G401 (cell line): ENCODE results near the gene NTRK2. TPM values are rescaled to one million over a fixed set of nuclear protein-coding genes. Genes with fewer than 3 reads are reported as not detected.

ENCODE experiments used
- DNase-seq: peaks from one replicate; pipeline ENCODE4 v3.0.0-alpha.2; 2015; ENCODE audit warnings: low spot score
- in situ Hi-C: cut with HindIII; loops from 2 replicates; pipeline ENCODE4 v1.10.0; 2016; ENCODE audit warnings: low sequenced_read_pairs, mixed read lengths
- total RNA-seq: library from RNA; depleted of rRNA; stranded (reverse); fragments of >200 nt; shearing (Covaris generic); gene quantifications from 2 replicates; pipeline ENCODE4 v1.2.3, GENCODE V29; 2014

The NTRK2 gene
- total RNA-seq, 1 experiment from 2014 or later = not detected

- DNase-seq = no peak
- in situ Hi-C loops = no loop called here
Measured at GRCh38 chr9:84945878-84946538, 276.5 kb downstream of the NTRK2 start.

DNA sequence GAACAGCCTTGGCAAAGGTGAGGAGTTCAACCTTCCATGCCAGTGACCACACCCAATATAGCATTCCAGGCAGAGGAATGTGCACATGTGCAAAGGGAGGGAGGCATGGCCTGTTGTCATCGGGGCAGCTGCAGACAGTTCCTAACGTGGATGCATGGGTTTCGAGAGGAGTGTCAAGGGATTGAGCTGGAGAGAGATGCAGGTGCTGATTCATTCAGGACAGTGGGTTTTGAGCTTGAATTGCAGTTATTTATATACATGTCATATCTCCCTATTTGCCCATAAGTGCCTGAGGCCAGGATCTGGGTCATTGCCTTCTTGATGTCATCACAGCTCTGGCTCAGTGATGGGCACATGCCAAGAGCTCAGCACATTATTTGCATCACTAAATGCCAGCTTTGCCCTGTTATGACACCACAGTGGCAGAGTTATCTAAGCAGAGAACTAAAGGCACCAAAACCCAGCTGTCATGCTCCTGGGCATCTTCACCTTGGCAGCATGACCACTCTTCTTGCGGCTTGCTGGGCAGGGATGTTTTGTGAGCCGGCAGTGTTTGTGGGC is 278.0 kb downstream of the NTRK2 start:
- DNase-seq = peak; percentile 81
- in situ Hi-C loops = no loop called here

DNA sequence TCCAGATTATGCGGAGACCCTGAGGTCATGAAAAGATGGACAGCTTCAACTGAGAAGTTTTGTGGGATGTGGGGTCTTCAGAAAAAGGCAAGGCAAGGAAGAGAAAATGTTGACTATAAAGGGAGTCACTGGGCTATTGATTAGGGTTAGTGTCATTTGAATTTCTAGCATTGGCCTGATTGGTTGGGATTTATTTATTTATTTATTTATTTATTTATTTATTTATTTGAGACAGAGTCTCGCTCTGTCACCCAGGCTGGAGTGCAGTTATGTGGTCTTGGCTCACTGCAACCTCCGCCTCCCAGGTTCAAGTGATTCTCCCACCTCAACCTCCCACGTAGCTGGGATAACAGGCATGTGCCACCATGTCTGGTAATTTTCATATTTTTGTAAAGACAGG is 279.7 kb downstream of the NTRK2 start:
- in situ Hi-C loops = no loop called here
- DNase-seq = no peak

DNA sequence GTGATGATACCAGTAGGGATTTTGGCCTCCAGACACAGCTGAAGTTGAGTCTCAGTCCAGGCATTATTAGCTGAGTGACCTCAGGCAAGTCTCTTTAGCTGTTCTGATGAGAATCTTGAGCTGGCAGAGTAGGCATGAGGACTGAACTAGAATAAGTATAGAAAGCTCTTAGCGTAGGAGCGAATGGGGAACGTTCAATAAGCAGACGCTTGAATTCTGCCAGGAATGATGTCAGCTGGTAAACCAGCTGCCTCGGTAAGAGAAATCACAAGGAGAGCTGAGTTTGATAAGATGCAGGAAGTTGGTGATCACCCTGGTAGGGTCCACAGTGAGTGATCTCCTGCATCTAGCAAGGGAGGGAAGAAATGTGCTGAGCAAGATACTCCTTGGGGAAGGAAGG is 280.4 kb downstream of the NTRK2 start:
- in situ Hi-C loops = no loop called here
- no peak for DNase-seq

DNA sequence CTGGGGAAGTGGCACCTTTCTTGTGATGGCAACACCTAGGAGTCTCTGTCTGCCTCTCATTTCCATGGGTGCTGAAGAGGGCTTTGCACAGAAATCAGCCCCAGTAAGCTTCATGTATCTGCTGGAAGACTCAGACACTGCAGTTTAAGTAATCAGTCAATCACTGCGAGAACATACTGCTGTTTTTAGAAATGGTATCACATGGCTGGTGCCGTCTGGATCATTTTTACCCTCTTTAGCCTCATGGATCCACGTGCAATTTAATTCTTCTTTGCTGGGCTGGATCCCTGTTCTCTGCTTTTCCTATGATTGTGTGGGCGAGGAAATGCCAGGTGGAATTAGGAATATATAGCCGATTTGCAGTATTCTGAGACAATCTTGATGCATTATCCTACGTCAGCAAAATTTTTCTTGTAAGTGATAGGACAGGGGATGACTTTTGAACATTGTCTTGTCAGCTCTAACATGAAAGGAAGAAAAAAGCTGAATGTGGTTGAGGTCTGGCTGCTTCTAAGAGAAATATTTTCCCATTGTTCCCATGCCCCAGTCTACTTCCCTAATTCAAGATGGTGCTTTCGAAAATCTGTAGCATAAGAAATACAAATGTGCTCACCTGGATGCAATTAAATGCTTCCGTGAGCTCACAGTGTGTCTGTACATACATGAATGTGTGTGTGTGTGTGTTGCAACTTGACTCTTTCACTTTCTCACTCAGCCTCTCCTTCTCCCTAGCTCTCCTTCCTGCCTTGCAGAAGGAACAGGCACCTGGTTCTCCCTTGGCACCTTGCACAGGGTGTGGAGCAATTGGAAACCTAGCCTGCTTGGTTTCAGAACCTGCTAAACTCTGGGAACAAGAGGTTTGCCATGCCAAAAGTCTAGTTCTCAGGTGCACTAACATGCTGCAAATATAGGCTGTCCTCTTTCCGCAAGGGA is 281.6 kb downstream of the NTRK2 start:
- in situ Hi-C loops = no loop called here
- DNase-seq = peak; percentile 23

DNA sequence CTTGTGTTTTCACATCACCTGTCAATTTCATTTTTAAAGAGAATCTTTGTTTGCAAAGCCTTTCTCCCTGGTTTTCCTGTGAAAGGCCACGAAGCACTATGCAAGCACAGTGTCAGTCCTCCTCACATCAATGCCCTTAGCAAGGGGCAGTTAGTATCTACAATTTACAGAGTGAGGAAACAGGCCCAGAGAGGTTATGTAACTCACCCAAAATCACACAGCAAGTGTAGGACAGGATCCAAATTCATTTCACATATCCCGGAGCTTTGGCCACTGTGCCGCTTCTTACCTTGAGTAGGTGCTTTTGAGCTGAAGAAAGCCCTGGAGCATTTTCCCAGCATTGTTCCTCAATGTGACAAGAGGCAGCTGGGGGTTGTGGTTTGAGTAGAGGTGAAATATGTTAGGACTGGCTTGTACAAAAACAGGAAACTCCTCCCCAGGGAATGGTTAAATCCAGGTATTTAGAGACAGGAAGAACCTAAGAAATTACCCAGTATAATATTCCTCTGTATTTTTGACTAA is 283.8 kb downstream of the NTRK2 start:
- in situ Hi-C loops = no loop called here
- no peak for DNase-seq

DNA sequence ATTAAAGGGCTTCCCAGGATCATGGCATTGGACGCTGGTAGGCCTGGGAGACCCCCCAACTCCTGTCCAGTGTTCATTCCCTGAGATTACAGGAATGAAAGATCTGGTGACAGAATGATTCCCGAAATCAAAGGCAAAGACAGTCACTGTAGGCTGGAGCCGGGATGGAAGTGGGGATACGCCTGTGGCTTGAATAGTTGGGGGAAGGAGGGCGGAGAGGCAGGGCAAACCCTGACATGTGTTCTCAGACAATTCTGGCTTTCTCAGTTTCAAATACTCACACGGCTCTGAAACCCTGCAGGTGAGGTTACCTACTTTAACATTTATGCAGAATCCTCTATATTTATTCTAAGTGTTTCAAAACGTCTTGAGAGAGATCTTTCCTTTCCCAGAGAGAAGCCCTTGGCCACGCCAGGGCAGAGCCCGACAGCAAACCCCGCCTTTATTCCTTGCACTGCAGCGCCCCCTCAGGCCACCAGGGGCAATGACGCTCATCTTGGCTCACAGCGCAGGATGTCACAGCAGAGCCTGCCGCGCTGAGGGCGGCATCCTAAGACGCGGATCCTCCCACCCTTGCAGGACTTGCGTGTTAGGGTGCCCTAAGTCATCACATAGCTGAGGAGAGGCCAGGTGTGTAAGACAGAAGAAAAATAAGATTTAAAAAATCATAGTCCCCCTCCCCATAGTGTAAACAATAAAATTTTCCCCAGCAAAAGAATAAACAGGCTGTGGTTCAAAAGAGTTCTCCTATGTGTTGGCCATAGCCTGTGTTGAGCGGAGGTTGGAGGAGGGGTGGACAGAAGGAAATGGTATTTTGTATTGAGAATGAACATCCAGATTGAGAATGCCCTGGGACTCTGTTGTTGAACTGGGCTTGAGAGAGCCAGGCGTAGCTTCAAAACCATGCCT is 284.5 kb downstream of the NTRK2 start:
- peak; percentile 91 for DNase-seq
- in situ Hi-C loops = no loop called here

GRCh38 chr9:84955155-84955554 is 285.6 kb downstream of the NTRK2 start:
- DNase-seq = no peak

DNA sequence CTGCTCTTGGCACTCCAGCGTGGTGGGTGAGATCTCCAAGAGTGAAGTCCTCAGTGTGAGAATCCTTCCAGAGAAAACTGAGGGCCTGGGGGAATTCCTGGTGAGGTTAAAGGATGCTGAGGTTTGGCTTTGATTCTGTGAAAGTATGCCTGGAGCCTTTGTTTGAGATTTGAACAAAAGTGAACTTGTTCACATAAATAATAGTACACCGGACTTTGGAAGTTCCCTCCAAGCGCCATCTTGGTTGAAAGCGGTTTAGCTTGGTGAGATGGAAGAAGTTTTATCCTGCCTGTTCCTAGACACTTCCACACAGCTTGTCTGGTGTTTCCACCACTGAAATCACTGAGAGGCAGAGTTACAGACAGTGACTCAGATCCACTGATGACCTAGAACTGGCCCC is 286.4 kb downstream of the NTRK2 start:
- no peak for DNase-seq

More at GRCh38 chr9:84955155-84955554, 285.6 kb downstream of the NTRK2 start:
- in situ Hi-C loops = no loop called here

DNA sequence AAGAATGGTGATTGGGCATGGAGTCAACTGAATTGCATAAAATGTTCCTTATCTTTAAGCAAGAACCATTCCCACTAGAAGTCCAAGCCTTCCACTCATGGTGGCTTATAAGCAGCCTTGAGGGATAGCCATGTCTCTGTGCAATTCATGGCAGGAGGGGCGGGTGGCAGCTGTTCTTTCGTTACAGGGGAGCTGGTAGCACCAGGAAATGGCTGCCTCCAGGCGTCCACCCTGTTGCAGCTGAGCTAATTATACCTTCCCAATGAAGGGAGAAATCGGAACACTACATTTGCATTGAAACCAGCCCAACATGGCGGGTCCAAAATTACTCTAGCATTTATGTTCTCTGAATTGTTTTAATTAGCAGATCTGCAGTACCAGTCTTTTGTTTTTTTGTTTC is 289.8 kb downstream of the NTRK2 start:
- DNase-seq = no peak
- in situ Hi-C loops = no loop called here

More for the DNA sequence above, 286.4 kb downstream of the NTRK2 start:
- in situ Hi-C loops = no loop called here

DNA sequence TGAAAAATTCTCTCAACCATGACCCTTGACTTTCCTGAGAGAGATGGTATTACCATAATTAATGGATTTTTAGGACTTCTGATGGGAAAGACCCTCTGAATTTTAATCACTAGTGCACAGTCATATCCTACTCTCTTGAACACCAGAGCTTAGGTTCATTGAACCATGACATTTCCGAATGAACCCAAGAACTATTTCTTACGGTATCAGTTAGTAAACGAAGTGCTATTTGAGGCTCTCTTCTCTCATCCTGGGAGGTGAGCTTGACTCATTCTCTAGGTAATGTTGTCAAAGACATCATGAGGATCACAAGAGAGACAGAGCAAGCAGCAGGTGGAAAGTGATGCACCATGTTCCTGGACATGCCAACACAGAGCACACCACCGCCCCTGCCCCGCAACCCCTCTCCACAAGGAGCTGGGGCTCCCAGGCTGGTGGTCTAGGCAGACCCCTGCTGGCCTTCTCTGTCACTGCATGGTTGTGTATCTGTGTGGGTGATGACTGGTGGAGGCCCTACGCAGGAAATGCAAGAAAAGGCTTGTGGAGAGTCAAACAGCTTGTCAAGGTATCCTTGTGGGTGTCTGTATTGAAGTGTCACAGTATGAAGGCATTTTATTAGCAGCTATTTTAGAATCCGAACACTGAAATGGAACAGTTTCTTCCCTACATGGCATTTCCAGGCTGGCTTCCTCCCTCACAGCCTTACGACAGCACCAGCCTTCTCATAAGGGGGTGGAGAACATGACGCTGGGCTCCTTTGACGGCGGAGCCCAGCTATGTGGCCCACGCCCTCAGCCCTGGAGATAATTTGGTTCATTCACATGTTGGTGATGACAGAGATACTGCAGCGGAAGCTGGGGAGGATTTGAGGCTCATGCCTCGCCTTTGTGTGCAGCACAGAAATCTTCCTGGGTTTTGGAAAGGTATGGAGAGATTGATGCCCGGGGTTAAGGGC is 297.6 kb downstream of the NTRK2 start:
- DNase-seq = no peak
- in situ Hi-C loops = no loop called here

GRCh38 chr9:84969084-84969483 is 299.6 kb downstream of the NTRK2 start:
- no peak for DNase-seq
- in situ Hi-C loops = no loop called here

DNA sequence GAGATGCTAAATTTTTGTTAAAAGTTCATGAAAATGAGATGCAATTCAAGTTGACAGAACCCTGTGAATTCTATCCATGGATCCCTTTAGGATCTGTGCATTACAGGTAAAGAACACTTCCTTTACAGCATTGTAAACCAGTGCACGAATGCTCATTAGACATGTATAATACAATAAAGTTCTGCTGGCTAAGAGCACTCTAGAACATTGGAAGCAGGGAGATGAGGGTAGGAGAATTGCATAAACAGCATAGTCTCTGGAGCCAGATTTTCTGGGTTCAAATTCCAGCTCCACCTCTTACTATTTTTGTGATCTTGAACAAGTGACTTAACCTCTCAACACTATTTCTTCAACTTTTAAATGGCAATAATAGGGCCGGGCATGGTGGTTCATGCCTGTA is 300.2 kb downstream of the NTRK2 start:
- no peak for DNase-seq
- in situ Hi-C loops = no loop called here

DNA sequence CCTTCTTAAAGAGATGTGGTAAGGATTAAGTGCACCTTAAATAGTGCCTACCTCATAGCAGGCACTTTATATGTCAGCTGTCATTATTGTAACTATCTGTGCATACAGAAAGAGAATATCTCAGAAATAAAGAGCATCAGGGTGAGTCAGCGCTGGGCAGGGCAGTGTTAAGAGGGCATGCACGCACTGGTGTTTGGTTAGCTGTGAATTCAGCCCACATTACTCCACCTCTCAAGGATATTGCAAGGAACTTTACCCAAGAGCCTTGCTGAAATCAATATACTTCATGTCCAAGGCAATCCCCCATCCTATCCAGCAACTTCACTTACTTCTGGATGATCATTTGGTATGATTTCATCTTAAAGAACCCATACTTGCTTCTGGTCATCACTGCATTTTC is 300.9 kb downstream of the NTRK2 start:
- no peak for DNase-seq
- in situ Hi-C loops = no loop called here

- in situ Hi-C loops = no loop called here
- peak; percentile 68 for DNase-seq
Measured at GRCh38 chr9:84971571-84971970, 302.0 kb downstream of the NTRK2 start.

DNA sequence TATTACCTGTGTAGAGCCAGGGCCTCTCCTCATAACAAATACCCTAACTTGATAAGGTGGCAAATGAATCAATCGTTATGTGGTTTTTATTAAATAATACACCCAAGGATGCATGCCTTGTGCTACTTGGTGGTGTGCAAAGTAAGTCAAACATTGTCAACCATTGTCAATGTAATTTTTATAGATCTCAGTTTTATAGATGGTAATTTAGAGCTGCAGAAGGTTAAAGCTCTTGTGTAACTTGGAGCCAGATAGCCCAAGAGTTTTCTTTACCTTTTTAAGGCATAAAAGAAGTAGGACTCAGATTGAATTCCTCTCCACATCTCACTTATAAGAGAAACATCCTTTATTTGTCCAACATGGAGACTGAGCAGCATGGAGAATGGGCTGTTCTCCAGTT is 304.7 kb downstream of the NTRK2 start:
- DNase-seq = no peak
- in situ Hi-C loops = no loop called here

DNA sequence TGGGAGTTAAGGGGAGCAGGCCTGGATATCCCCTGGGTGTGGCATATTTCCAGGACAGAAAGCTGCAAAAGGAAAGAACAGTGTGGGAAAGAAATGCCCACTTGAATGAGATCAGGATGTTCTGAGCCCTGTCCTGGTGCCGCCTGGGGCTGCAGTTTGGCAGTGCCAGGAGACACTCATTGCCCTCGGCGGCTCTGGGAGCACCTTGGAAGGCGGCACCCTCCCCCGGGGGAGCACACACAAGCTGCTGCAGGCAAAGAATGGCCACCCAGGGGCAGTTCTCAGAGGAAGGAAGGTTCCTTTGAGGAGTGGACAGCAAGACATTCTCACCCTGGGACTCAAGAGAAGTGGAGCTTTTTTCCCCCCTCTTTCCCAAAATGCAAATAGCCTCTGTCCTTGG is 305.3 kb downstream of the NTRK2 start:
- in situ Hi-C loops = no loop called here

GRCh38 chr9:84975926-84976325 is 306.4 kb downstream of the NTRK2 start:
- in situ Hi-C loops = no loop called here
- DNase-seq = no peak

More for the DNA sequence above, 305.3 kb downstream of the NTRK2 start:
- DNase-seq = peak; percentile 52
